ENCODE data around the gene ZNF493.

The ZNF493 gene

DNA sequence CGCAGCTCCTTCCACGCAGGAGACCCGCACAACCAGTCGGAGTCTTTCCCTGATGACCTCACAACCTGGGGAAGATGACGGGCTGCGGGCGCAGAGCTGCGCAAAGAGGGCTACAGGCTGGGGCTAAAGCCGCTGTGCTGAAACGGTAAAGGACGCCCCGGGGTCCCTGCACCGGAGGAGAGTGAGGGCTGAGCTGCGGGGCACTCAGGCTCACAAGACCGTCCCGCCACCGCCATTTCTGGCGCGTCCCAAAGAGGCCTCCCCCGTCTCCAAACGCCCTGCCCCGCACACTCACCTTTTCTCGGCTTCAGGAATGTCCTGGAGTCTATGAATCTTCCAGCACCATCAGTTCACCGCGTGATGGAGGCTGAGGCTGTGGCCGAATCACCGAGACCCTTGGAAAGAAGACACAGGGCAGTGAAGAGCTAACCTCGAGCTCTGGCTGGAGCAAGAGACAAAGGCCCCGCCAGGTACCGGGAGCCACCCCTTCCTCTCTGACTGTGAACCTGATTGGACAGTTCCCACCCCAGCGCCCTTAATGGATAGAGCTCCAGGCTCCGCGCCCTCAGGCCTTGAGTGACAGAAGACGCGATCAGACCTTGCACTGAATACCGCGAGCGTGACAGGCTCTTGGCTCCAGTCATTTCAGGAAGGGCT lies 66.6 kb downstream of the ZNF493 start:
- DNase-seq = peak; percentile 35

DNA sequence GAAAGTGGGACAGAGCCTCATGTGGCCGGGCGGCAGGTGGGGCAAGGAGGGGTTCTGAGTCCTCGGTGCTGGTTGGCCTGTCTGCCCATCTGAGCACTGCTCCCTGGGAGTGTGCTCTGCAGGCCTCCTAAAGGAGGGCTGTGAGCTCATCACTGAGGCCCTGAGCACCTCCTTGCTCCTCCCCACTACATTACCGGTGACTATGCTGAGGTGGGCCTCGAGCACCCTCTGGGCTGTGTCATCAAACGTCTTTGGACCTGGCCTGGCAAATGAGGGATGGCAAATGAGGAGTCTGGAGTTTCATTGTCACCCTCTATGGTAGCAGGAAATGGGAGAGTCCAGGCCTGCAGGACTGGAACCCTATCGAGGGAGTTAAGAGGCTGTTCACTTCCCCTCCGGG lies 69.7 kb downstream of the ZNF493 start:
- no peak for DNase-seq

- DNase-seq = no peak
Observed at GRCh38 chr19:21468791-21469190, 71.9 kb downstream of the ZNF493 start.

DNA sequence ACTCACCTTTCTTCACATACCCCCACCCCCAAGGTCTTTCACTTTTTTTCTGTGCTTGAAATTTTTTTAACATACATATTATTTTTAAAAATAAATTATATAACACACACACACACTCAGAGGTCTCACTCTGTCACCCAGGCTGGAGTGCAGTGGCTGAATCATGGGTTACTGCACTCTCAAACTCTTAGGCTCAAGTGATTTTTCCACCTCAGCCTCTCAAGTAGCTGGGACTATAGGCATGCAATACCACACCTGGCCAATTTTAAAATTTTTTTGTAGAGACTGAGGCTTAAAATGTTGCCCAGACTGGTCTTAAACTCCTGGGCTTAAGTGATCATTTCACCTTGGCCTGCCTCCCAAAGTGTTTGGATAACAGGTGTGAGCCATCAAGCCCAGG lies 75.6 kb downstream of the ZNF493 start:
- no peak for DNase-seq

- DNase-seq = peak; percentile 60
Observed at GRCh38 chr19:21474671-21475181, 77.8 kb downstream of the ZNF493 start.

All from EL (cell line).